Pancreas (tissue), 10 donors: ENCODE measurements around the gene CDV3. TPM values are rescaled to one million over a fixed set of nuclear protein-coding genes. Genes with fewer than 3 reads are reported as not detected.

Experiments used
- ATAC-seq, 4 donors: fragments of 200-7000 bp; cut with Tn5 transposase; one replicate each; pipeline versions ENCODE4 v1.8.0 to v1.9.1; 2020; ENCODE audit warnings: mild to moderate bottlenecking in 4 of 4, moderate library complexity in 4 of 4
- DNase-seq, 6 donors: peaks; one replicate each; pipeline ENCODE4 v3.0.0-alpha.2; 2020
- FAIRE-seq: peaks from 2 replicates; lab custom pipeline; 2012; peaks lifted over from hg19 to GRCh38; lab: Jason Lieb, UNC
- H3K27ac ChIP-seq, 4 donors: fragments of 200-600 bp; sonication (generic); 1 replicate in 3 of 4; 2 replicates in 1 of 4; pipeline versions ENCODE4 v1.5.0 to v1.8.0; 2020
- H3K27me3 ChIP-seq, 4 donors: fragments of 200-600 bp; one replicate each; pipeline ENCODE4 v1.8.0; 2021
- H3K36me3 ChIP-seq, 3 donors: fragments of 200-600 bp; sonication (generic) in 1 of 3; one replicate each; pipeline versions ENCODE4 v1.5.0 to v1.8.0; 2020 to 2021
- H3K4me1 ChIP-seq, 3 donors: fragments of 200-600 bp; one replicate each; pipeline ENCODE4 v1.8.0; 2021
- H3K4me3 ChIP-seq, 4 donors: fragments of 200-600 bp; sonication (generic) in 2 of 4; one replicate each; pipeline versions ENCODE4 v1.5.0 to v1.8.0; 2020 to 2021
- H3K9me3 ChIP-seq, 4 donors: fragments of 200-600 bp; one replicate each; pipeline ENCODE4 v1.8.0; 2021
- CTCF ChIP-seq, 4 donors: fragments of 200-600 bp; sonication (generic) in 3 of 4; IDR thresholded peaks; one replicate each; pipeline versions ENCODE4 v1.5.0 to v1.8.0; 2021; ENCODE audit warnings: antibody characterized with exemption in 4 of 4
- WGBS, 2 donors: extraction: QIAGEN DNeasy Blood & Tissue Kit; methylation state at CpG; one replicate each; pipeline ENCODE4 v1.1.7; 2013; 5-methylcytosine and 5-hydroxymethylcytosine counted together
- intact Hi-C, 3 donors: fragments of 100-400 bp; cut with DNase I; formaldehyde crosslinking; loops; one replicate each; pipeline versions ENCODE4 v1.11.1 to v1.14.2; 2022
- polyA plus RNA-seq, 2 donors: library from polyadenylated mRNA; stranded (reverse); fragments of 200-250 nt; gene quantifications; one replicate each; pipeline ENCODE4 v1.2.3, GENCODE V29; 2013
- total RNA-seq, 6 donors: library from RNA; stranded (reverse); fragmentation: NEBNext Ultra II Directional in 4 of 6; extraction: Animal tissue kit (Norgen Biotek cat#: 25700) in 4 of 6; gene quantifications; one replicate each; pipeline versions ENCODE4 v1.2.1 to v1.2.4, GENCODE V29; 2021 to 2023
- donor health status: healthy with polysubstance abuse.
- donor health status: DM: no; HTN: no; CAD: no; lungs with moderate emphysema.
- donor health status: DM: no; HTN: no; CAD: no.
- donor health status: control.
- donor health status: control.
- donor health status: Bipolar disorder and iron deficiency.
- donor health status: DM: yes; HTN: yes; CAD: no.
- donor health status: DM: no; HTN: no; CAD: no.
- donor health status: DM: no; HTN: no; CAD: no.
- donor health status: DM: yes; HTN: yes; CAD: no.

The CDV3 gene
- total and polyA plus RNA-seq, 8 donors = 27.6 to 92.9 (median 74.7) TPM

DNA sequence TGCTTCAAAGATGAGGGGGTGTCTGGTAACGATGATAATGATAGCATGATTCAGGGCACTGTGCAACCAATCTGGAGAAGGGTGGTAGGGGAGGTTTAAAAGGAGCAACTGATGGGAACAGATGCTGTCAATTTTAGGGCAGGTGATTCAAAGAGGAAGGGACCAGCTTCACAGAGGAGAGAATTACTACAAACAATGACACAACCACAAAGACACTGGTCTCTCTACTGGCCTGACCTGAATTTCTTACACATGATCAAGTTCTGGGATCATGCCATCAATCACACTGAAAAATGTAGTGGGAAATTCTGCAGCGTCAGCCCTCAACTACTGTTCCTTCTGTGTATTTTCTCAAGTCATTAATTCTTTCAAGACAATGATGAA, 2.6 kb upstream of the CDV3 start:
- TF ChIP-seq CTCF (IDR thresholded peaks at IDR 0.05) = no peak
- no peaks in the 10 kb centered on the region for H3K36me3 ChIP-seq
- no peak overlapping the region for H3K4me3 ChIP-seq
- WGBS, 2 donors = 75% methylated on average over 2 of the region's 2 CpGs
- intact Hi-C loops = loop anchor here in 1 of 3 donors (10.0 kb wide), 1 partner anchor 76 kb away; no protein-coding TSS in a partner anchor
- no peak for FAIRE-seq
- peak overlapping the region in 2 of 4 donors; percentile 78 to 85 for H3K27ac ChIP-seq
- no peak for DNase-seq
- H3K9me3 ChIP-seq = no peaks in the 10 kb centered on the region
- peaks cover 4 to 19% (median 8%) of the 10 kb centered on the region in 3 donors for H3K4me1 ChIP-seq
- no peaks in the 10 kb centered on the region for H3K27me3 ChIP-seq
- no peak for ATAC-seq

DNA sequence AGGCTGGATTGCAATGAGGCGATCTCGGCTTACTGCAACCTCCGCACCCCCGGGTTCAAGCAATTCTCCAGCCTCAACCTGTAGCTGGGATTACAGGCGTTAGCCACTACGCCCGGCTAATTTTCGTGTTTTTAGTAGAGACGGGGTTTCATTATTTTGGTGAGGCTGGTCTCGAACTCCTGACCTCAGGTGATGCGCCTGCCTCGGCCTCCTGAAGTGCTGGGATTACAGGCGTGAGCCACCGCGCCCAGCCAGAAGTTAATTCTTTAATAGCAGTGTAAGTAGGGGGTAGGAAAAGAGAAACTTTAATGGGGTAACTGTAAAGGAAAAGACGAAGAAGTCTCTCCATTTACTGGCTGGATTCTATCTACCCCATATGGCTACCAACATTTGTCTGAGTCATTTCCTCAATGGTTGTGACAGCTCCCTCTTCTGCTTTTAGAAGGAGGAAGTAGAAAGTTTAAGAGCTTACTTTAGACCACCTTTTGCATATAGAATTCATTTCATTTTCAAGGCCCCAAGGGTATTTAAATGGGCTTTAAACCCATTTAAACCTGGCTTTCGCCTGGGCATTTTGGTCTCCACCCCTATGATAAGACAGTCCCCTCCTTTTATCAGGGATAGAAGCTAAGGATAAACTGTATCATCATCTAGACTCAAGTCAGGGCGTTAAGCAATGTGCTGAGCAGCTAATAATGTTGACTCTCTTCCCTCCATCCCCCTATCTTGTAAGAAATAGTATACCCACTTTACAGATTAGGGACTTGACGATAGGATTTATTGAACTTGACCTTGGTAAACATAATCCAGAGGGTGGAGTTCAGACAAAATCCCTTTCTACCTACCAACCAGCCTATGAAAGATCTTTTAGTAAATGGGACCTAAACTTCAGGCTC, 1.1 kb upstream of the CDV3 start:
- DNase-seq = no peak
- TF ChIP-seq CTCF (IDR thresholded peaks at IDR 0.05) = no peak
- no peak for FAIRE-seq
- H3K27me3 ChIP-seq = no peaks in the 10 kb centered on the region
- ATAC-seq = no peak
- H3K27ac ChIP-seq = peak overlapping the region; percentile 31 to 94 (median 78)
- H3K4me3 ChIP-seq = peak overlapping the region in 1 of 4 donors; percentile 21
- H3K4me1 ChIP-seq = peaks cover 10 to 33% (median 20%) of the 10 kb centered on the region in 3 donors
- WGBS, 2 donors = 84 to 86% methylated on average over 19 of the region's 19 CpGs
- intact Hi-C loops = loop anchor here in 1 of 3 donors (10.0 kb wide), 1 partner anchor 78 kb away; no protein-coding TSS in a partner anchor
- H3K36me3 ChIP-seq = peaks cover 0 to 6% (median 0%) of the 10 kb centered on the region in 3 donors
- H3K9me3 ChIP-seq = no peaks in the 10 kb centered on the region

GRCh38 chr3:133573054-133573628, 345 bp upstream of the CDV3 start:
- Histone ChIP-seq H3K36me3 (peaks cover 0 to 12% (median 0%) of the 10 kb centered on the region in 3 donors), H3K27ac (peak overlapping the region; percentile 75 to 98 (median 96)), H3K27me3 (no peaks in the 10 kb centered on the region), H3K4me1 (peaks cover 17 to 41% (median 28%) of the 10 kb centered on the region in 3 donors), H3K4me3 (peak overlapping the region; percentile 55 to 84 (median 70)), H3K9me3 (no peaks in the 10 kb centered on the region)
- intact Hi-C loops = loop anchor here in 1 of 3 donors (10.0 kb wide), 1 partner anchor 78 kb away; no protein-coding TSS in a partner anchor
- no peak for TF ChIP-seq CTCF (IDR thresholded peaks at IDR 0.05)
- WGBS, 2 donors = 0% methylated on average over 30 to 33 of the region's 33 CpGs
- ATAC-seq = peak; percentile 86 to 93 (median 88)
- FAIRE-seq = peak; percentile 96
- peak; percentile 97 to 100 (median 100) for DNase-seq

DNA sequence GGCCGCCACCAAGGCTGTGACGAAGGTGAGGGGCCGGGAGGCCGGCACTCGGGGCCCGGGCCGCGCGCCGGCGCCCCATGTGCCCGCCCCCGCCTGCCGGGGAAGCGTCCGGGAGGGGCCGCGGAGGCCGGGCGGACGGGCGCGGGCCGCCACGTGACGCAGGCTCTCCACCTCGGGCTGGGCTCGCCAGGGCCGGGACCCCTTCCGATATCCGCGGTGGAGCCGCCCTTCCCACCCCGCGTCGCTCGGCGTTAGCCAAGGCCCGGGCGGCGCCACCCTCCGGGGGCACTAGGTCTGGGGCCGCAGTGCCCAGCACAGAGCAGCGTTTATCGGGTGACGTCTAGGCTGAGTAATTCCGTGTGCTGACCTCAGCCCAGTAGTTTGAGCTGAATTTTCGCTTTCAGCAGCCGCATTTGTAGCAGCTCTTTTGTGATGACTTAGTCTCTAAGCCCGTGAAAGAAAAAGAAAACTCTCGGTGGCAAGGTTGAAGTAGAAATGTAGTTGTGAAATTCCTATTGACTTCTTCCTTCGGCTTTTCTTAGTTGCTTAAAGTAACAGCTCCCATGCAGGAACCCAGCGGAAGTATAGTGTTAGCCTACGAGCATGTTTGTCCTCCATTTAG, 885 bp downstream of the CDV3 start:
- intact Hi-C loops = loop anchor here in 1 of 3 donors (10.0 kb wide), 1 partner anchor 80 kb away; no protein-coding TSS in a partner anchor
- H3K27ac ChIP-seq = peak overlapping the region; percentile 93 to 98 (median 96)
- peaks cover 0 to 18% (median 0%) of the 10 kb centered on the region in 3 donors for H3K36me3 ChIP-seq
- peak; percentile 68 to 87 (median 78) for DNase-seq
- H3K4me3 ChIP-seq = peak overlapping the region; percentile 58 to 84 (median 75)
- H3K27me3 ChIP-seq = no peaks in the 10 kb centered on the region
- no peak for TF ChIP-seq CTCF (IDR thresholded peaks at IDR 0.05)
- H3K9me3 ChIP-seq = no peaks in the 10 kb centered on the region
- H3K4me1 ChIP-seq = peaks cover 28 to 51% (median 30%) of the 10 kb centered on the region in 3 donors
- FAIRE-seq = no peak
- WGBS, 2 donors = 0% methylated on average over 34 to 54 of the region's 54 CpGs
- ATAC-seq = peak; percentile 30 to 48 (median 42)
